ENCODE data around the gene TNXB.
A peak's percentile ranks its signal among the peaks of the same experiment; 100 is the strongest.

The TNXB gene, protein sequence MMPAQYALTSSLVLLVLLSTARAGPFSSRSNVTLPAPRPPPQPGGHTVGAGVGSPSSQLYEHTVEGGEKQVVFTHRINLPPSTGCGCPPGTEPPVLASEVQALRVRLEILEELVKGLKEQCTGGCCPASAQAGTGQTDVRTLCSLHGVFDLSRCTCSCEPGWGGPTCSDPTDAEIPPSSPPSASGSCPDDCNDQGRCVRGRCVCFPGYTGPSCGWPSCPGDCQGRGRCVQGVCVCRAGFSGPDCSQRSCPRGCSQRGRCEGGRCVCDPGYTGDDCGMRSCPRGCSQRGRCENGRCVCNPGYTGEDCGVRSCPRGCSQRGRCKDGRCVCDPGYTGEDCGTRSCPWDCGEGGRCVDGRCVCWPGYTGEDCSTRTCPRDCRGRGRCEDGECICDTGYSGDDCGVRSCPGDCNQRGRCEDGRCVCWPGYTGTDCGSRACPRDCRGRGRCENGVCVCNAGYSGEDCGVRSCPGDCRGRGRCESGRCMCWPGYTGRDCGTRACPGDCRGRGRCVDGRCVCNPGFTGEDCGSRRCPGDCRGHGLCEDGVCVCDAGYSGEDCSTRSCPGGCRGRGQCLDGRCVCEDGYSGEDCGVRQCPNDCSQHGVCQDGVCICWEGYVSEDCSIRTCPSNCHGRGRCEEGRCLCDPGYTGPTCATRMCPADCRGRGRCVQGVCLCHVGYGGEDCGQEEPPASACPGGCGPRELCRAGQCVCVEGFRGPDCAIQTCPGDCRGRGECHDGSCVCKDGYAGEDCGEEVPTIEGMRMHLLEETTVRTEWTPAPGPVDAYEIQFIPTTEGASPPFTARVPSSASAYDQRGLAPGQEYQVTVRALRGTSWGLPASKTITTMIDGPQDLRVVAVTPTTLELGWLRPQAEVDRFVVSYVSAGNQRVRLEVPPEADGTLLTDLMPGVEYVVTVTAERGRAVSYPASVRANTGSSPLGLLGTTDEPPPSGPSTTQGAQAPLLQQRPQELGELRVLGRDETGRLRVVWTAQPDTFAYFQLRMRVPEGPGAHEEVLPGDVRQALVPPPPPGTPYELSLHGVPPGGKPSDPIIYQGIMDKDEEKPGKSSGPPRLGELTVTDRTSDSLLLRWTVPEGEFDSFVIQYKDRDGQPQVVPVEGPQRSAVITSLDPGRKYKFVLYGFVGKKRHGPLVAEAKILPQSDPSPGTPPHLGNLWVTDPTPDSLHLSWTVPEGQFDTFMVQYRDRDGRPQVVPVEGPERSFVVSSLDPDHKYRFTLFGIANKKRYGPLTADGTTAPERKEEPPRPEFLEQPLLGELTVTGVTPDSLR (N-terminal part only)

DNA sequence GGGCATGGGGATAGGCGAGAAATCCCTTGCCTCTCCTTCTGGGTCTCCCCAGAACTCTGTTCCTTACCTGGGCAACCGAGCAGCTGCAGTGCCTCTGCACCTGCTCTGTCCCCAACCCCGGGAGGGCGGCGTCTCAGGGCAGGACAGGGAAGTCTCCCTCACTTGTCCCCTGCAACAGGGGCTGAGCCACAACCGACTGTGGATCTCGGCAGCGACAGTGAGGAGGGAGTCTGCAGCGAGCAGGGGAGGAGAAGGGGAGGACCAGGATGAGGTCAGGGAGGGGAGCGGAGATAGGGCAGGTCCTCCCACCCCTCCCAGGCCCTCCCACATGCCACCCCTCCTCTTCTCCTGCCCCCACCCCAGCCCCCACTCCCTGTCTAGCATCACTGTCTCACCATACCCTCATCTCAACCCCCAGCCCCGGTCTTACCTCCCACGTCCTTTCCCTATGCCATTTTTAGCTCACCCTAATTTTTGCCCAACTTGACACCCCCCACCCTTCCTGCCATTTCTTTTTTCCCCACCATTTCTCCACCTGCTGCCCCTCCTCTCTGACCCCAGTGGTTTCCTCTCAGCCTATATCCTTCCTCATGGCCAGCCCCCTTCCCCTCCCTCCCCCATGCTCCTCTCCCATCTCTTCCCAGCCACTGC, at the start of gene TNXB:
TNXB (minus strand) TSS at position 225 of the 651 bp plus-strand sequence. CDS start 11,140 bp downstream, outside the sequence.
- DNase-seq (ENCODE audit: low read depth), result no peak

DNA sequence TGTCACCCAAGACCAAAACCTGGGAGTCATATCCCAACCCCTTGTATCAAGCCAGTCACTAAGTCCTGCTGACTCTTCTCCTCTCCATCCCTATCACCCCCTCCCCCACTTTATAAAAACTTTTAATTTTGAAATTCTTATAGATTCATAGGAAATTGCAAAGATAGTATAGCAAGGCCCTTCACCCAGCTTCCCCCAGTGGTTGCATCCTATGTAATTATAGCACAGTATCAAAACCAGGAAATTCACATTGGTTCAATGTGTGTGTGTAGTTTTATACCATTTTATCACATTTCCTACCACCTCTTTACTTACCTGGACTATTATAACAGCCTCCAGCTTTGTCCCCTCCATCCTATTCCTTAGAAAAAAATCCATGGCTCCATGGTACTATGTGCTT, 48.9 kb upstream of the TNXB start:
- no peak for DNase-seq (ENCODE audit: low read depth)

DNA sequence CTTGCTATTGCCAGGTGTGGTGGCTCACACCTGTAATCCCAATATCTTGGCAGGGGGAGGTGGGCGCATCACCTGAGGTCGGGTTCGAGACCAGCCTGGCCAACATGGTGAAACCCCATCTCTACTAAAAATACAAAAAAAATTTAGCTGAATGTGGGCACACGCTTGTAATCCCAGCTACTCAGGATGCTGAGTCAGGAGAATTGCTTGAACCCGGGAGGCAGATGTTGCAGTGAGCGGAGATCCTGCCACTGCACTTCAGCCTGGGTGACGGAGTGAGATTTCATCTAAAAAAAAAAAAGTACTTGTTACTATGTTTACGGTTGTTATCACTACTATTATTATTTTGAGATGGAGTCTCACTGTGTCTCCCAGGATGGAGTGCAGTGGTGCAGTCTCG, 47.8 kb upstream of the TNXB start:
- no peak for DNase-seq (ENCODE audit: low read depth)

DNA sequence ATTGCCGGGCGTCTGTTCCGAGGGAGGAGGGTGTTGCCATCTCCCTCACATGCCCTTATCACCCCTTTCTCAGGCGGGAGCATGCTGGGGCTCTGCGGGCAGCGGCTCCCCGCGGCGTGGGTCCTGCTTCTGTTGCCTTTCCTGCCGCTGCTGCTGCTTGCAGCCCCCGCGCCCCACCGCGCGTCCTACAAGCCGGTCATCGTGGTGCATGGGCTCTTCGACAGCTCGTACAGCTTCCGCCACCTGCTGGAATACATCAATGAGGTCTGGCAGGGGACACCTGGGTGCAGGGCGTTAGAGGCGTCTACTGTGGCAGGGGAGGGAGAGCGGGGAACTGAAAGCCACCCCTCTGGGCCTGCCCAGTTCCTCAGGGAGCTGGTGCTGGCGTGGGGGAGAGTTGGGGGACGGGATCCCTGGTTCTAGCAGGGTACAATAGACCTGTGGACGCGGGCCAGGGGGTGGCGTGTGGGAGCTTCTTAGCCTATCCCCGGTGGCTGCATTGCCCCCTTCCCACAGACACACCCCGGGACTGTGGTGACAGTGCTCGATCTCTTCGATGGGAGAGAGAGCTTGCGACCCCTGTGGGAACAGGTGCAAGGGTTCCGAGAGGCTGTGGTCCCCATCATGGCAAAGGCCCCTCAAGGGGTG, 45.5 kb upstream of the TNXB start:
- peak; percentile 41 for DNase-seq (ENCODE audit: low read depth)

DNA sequence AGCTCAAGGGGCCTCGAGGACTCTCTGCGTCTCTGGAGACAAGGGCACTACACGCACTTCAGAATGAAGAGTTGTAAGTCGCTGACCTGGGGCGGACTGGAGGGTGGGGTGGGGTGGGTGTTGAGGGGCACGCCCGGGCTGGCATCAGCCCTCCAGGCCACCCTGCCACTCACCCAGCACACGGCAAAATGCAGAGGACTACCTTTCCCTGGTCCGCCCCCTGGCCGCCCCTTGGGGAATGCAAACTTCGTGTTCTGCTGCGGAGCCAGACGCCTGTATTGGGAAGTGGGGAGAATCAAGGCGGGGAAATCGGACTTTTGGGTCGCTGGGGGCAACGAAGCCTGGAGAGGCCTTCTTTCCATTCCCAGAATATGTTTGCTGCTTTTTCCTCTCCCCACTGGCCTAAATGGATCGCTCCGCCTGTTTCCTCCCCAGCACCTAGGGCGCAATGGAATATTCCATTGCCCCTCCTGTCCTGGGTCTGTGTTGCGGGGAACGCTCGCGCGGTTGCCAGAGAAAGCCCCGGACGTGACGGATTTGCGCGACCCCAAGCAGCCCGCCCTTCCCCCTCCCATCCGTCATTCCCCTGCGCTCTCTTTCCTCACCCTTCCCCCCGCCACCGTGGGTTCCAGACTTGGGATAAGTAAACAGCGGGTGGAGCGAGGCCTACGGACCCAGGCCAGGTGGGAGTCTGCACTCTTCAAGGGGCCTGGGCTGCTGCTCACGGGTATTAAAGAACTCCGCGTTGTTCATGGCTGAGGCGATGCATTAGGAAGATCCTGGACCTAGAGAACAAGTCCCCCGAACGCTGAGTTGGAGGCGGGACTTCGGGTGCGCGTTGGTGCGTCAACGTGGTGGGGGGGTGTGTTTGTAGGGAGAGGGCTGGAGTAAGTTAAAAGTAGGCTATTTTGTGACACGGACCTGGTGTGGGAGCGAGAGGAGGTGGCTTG, 44.7 kb upstream of the TNXB start, which contains the start of gene PPT2:
PPT2 (plus strand) TSS at position 578 of the 950 bp plus-strand sequence. CDS start 454 bp downstream, outside the sequence.
- peak; percentile 69 for DNase-seq (ENCODE audit: low read depth)

DNA sequence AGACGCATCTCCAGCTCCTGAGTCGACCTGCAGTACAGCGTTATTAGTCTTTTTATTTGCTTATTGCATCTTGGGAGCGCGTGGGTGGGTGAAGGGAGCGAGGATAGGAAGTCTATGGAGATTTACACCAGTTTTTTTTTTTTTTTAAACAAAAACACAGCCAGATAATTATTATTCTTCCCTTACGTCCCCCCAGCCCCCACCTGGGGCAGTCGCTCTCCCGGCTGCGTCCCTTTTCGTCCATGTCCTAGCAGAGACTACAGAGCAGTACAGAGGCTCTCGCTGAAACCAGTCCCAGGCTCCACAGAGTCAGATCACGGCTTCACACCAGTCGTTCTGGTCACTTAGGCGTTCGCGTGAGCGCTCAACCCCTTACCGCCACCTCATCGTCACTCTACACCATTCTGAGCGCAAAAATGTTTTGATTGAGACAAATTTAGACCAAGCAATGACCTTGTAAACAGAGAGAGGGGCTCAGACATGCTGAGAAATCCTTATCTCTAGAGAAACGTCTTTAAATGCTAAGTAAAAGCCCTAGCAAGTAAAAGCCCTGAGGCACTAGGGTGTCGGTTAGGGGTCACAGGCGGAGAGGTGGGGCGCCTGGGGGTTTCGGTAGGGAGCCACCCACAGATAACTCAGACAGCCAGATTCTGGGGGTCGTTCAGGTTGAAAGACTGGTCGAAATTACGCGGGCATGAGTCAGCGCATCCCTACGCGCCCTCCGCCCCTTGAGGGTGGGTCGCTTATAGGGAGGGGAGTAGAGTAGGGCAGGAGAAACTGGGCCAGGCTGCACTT, 43.8 kb upstream of the TNXB start:
- DNase-seq (ENCODE audit: low read depth), result no peak

DNA sequence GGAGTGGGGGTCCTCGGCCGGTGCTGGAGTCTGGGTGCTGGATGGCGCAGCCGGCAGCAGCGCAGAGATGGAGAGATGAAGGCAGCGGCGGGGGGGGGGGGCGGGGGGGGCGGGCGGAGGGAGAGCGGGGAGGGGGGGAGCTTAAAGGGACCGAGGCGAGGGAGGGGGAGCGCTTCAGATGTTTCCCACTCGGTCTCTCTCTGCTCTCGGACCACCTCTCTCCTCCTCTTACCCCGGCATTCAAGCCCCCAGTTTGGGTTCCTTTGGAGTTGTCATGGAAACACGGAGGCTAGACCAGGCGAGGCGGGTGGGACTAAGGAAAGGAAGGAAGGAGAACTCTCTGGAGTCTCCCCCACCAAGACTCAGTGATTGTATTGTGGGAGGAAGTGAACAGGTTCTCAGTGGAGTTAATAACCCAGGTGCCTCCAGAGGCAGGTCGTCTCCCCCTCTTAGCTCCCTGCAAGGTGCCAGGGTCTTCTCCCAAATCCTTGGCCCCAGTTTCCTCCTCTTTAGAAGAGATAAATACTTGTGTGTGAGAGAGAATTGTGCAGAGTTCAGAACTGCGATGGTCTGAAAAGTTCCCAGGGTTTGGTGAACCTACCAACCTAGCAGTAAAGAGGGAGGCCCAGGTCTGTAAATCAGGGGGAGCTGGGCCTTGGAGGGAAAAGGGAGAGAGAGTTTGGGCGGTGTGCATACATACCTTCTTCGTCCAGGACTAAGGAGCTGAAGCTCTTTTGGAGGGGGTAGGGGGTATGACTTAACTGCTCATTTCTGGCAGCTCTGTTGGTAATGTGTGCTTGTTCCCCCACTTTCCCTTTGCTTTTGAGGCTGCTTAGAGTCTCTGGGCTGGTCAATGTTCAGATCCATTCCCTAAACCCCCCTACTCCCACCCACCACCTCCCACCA, 43.0 kb upstream of the TNXB start, which contains the start of gene PRRT1:
PRRT1 (minus strand) TSS at position 77 of the 906 bp plus-strand sequence. CDS start 112 bp downstream, outside the sequence.
- no peak for DNase-seq (ENCODE audit: low read depth)

DNA sequence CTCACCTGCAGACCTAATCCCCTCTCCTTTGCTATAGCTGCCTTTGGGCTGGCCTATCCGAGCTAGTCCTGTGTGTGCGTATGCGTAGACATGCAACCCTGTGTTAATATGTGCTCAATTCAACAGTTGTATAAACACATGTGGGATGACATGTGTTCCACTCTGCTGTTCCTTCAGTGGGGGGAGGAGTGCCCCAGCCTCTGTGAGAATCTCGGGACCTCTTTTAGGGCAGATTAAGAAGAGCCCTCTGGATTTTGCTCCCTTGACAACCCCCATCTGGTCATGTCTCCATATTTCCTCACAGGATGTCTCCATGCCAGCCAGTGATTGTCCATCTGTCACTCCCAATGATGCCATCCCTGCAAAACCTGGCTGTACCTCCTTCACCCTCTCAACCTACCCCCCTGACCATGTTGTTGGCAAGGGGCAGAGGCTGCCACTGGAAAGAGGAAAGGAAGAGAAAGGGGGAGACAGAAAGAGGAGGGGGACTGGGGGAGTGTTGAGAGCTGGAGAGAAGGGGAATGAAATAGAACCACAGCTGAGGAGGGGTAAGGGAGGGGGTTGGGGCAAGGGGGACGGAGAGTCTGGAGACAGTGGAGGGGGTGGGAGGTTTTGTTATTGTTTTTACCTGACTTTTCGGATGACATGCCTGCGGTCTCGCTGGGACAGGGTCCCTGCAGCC, 42.2 kb upstream of the TNXB start:
- no peak for DNase-seq (ENCODE audit: low read depth)

DNA sequence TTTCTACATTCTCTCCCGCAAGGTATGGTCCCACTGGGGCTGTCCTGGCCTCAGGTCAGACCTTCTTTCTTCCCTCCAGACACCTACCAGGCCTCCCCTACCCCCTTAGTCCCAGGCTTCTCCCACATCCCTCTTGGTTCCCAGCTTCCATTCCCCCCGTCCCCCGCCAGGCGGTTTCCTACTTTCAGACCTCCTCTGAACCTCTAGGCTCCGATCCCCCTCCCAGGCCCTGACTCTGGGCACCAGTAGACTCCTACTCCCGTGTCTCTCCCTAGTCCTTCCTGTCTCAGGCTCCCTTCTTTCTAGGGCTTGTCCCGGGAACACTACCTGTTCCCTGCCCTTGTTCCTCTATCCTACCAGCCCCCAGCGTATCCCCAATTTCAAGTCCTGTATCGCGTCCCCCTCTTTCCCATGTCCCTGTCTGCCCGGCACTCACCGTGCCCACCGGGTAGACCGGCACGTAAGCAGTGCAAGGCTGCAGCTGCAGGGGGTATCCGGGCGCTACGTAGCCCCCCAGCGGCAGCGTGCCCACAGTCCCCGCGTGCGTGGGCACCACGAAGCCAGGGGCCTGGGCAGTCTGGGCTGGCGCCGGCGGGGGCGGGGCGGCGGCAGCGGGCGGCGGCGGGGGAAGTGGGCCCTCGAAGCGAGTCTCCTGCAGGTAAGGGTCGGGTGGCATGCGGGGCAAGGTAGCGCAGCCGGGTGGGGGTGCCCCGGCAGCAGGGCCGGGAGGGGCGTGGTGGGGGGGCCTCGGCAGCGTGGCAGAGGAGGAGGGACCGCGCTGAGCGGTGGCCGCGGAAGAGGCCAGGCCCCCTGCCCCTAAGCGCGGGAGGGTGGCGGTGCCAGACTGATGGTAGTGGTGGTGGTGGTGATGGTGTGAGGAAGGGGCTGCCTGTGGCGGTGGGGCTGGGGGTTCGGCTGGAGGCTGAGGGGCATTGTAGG, 41.1 kb upstream of the TNXB start:
- no peak for DNase-seq (ENCODE audit: low read depth)

DNA sequence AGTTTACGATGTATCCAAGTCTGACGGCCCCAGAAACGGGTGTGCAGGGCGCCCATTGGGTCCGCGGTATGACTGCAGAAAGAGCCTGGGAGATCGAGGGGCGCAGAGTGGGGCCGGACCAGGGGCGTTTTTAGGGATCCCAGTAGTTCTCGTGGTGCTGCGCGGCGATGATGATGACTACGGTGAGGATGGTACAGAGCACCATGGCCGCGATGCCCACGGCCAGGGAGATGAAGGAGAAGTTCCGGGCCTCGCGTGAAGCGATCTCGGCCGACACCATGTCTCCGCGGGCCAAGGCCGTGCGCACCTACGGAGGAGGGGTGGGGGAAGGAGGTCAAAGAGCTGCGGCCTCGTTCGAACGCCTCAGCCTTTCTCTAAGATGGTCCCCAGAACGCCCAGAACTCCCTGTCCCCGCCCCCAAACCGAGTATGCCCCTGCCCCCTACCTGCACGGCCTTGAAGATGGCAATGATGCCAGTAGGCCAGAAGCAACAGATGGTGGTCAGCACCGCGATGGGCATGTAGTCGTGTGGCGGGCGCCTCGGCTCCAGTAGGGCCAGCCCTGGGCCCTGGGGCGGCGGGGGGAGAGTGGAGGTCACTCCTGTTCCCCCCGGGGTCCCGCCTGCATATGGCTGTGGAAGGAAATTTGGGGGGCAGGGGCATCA, 40.1 kb upstream of the TNXB start:
- no peak for DNase-seq (ENCODE audit: low read depth)

DNA sequence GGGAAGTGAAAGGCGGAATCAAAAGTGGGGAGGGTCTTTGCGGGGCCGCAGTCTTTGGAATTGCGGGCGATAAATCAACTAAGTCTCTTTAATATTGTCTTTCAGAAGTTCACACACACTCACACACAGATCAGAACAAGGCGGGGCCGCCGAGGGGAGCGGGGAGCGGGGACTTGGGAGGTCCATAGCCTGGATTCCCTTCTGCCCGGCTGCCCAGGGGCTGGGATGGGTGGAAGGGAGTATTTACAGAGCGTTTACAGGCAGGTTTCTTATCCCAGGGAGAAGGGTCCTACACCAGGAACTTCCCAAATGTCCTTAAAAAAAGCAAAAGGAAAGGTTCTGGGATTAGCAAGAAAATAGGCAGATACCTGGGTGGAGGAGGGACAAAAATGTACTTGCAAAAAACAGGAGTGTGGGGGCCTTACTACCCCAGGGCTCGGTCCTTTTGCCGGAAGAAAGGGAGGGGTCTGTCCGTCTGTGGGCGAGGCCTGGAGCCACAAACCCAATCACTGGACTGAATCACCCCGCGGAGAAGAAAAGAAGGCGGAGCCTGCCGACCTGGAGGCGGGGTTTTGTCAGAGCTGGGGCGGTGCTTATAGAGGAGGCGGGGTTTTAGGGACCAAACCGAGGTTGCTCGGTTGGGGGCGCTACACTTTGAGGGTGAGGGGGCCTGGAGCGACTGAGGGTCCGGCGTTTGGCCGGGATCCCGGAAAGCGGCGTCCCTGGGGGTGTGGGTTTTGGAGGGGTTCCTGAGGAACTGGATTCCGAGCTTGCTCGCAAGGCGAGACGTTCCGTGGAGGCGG, 39.4 kb upstream of the TNXB start:
- DNase-seq (ENCODE audit: low read depth), result peak; percentile 47

DNA sequence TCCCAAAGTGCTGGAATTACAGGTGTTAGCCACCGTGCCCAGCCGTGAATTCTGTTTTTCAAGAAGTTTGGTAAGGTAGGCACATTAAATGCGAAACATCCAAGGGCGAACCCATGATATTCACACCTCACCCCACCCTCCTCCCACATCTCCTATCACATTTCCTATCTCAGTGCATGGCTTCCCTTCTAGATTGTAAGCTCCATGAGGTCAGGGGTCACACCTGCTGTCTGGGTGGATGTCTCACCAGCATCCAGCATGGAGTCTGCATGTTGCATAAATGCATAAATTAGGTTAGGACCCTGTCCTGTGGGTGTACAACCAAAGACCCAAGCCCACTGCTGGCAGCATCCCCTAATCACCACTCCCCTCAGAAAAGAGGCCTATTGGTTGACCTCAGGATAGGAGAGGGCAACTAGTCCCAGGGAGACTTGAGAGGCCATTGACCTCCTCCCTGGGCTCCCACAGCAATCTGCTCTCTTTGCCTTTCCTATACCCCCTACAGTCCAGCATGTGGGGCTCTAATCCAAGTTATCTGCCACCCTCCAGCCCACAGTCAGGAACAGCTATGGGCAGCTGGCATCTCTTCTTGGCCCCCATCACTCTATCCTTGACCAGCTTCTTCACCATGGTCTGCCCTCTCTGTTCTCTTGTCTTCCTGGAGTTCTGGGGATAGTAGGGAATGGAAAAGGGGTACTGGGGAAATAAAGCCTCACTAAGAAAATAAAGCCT, 38.4 kb upstream of the TNXB start:
- no peak for DNase-seq (ENCODE audit: low read depth)

DNA sequence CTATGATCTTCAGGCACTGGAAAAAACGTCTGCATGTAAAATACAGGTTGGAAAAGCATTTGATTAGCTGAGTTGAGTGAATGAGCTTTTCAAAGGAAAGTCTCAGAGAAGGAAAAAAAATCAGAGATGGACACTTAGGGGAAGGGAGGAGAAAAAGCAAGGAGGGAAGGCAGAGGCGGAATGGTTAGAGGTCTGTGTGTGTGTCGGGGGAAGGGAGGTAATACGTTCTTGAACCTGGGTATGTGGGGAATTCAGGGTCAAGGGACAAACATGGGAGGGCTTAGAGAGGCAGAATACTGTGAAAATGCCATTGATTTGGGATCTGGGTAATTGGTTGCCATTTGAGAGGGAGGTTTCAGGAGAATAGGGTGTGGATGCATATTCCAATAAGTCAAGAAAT, 37.5 kb upstream of the TNXB start:
- DNase-seq (ENCODE audit: low read depth), result no peak

DNA sequence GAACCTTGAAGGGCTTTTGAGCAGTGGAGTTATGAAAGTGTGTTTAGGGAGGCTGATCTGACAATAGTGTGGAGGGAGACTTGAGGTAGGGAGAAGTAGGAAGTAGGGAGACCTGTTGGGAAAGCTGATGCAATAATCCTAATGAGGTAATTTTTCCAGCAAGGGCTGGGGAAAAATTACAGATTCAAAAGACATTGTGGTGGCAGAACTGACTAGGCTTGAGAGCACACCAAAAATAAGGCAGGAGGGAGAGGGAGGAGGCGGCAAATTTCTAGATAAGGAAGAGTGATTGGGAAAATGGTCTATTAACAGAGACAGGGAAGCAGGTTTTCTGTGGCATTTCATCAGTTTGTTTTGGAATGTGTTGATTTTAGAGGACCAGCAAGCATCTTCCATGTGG, 37.1 kb upstream of the TNXB start:
- DNase-seq (ENCODE audit: low read depth), result no peak
